IPS-20b (cell line): ENCODE data around the gene GPX1.
A peak's percentile ranks its signal among the peaks of the same experiment; 100 is the strongest.
"Not testable (repeated sequence)": the region's sequence is repeated elsewhere in the genome, so short reads cannot be mapped to it uniquely, and the experiment has no call there.

Experiments
- H3K27ac ChIP-seq: one replicate; pipeline ENCODE4 v1.5.1; 2013; ENCODE audit warnings: low read length
- H3K27me3 ChIP-seq: 2 replicates; pipeline ENCODE4 v1.6.1; 2013; ENCODE audit warnings: mild to moderate bottlenecking, low read length, inconsistent platforms; ENCODE audit not compliant: insufficient read depth
- H3K36me3 ChIP-seq: 2 replicates; pipeline ENCODE4 v1.6.1; 2013; ENCODE audit warnings: low read depth, mild to moderate bottlenecking, inconsistent platforms, low read length, moderate library complexity; ENCODE audit not compliant: insufficient read depth
- H3K4me1 ChIP-seq: 2 replicates; pipeline ENCODE4 v1.6.1; 2013; ENCODE audit warnings: mild to moderate bottlenecking, control low read depth, inconsistent platforms, low read length, moderate library complexity; ENCODE audit not compliant: insufficient read depth
- H3K4me3 ChIP-seq: 2 replicates; pipeline ENCODE4 v1.5.1; 2013; ENCODE audit warnings: mild to moderate bottlenecking, low read length, inconsistent platforms
- H3K9ac ChIP-seq: 2 replicates; pipeline ENCODE4 v1.6.1; 2013; ENCODE audit warnings: low read depth, mild to moderate bottlenecking, inconsistent platforms, low read length, moderate library complexity
- H3K9me3 ChIP-seq: 2 replicates; pipeline ENCODE4 v1.6.1; 2013; ENCODE audit warnings: mild to moderate bottlenecking, low read depth, low read length, inconsistent platforms; ENCODE audit not compliant: insufficient read depth

The GPX1 gene

GRCh38 chr3:49358217-49358883, at the start of gene GPX1:
Gene GPX1 (minus strand): TSS chr3:49358353. CDS start chr3:49358278, 75 bp downstream.
- no peaks in the 10 kb centered on the region for H3K27me3 ChIP-seq
- H3K9ac ChIP-seq, result peak within 1 kb of the TSS; percentile 93
- H3K27ac ChIP-seq, result peak within 1 kb of the TSS; percentile 99
- H3K9me3 ChIP-seq, result no peaks in the 10 kb centered on the region
- H3K4me3 ChIP-seq, result peak within 1 kb of the TSS; percentile 75
- peaks cover 8% of the 10 kb centered on the region for H3K4me1 ChIP-seq
- peaks cover 61% of the 10 kb centered on the region for H3K36me3 ChIP-seq

GRCh38 chr3:49406571-49407565, 48.7 kb upstream of the GPX1 start:
- Histone ChIP-seq H3K27ac (no peak overlapping the region), H3K9ac (no peak overlapping the region), H3K36me3 (peaks cover 6% of the 10 kb centered on the region; the same call in 1 of the 2 replicates)

GRCh38 chr3:49405570-49405969, 47.4 kb upstream of the GPX1 start:
- H3K36me3 ChIP-seq, result peaks cover 15% of the 10 kb centered on the region; the same call in 1 of the 2 replicates
- not testable (repeated sequence) for H3K4me1 ChIP-seq, H3K9me3 ChIP-seq, H3K27ac ChIP-seq, H3K27me3 ChIP-seq, H3K4me3 ChIP-seq, H3K9ac ChIP-seq

More at GRCh38 chr3:49406571-49407565, 48.7 kb upstream of the GPX1 start:
- H3K4me1 ChIP-seq, result peaks cover 3% of the 10 kb centered on the region
- H3K27me3 ChIP-seq, result no peaks in the 10 kb centered on the region
- H3K4me3 ChIP-seq, result no peak overlapping the region
- H3K9me3 ChIP-seq, result no peaks in the 10 kb centered on the region

- Histone ChIP-seq H3K9me3 (no peaks in the 10 kb centered on the region), H3K9ac (no peak overlapping the region), H3K27ac (no peak overlapping the region), H3K36me3 (peaks cover 15% of the 10 kb centered on the region; the same call in 1 of the 2 replicates), H3K4me3 (no peak overlapping the region), H3K4me1 (peaks cover 3% of the 10 kb centered on the region; the same call in 1 of the 2 replicates), H3K27me3 (no peaks in the 10 kb centered on the region)
These were observed 45.7 kb upstream of the GPX1 start for GRCh38 chr3:49403891-49404290.

- no peaks in the 10 kb centered on the region for H3K27me3 ChIP-seq
- no peaks in the 10 kb centered on the region for H3K9me3 ChIP-seq
- H3K27ac ChIP-seq, result no peak overlapping the region
- H3K4me3 ChIP-seq, result no peak overlapping the region
- peaks cover 3% of the 10 kb centered on the region; the same call in 1 of the 2 replicates for H3K4me1 ChIP-seq
- H3K36me3 ChIP-seq, result peaks cover 20% of the 10 kb centered on the region; the same call in 1 of the 2 replicates
- no peak overlapping the region for H3K9ac ChIP-seq
These were observed 43.6 kb upstream of the GPX1 start for GRCh38 chr3:49401766-49402165.

GRCh38 chr3:49399461-49399860, 41.3 kb upstream of the GPX1 start:
- no peak overlapping the region for H3K4me3 ChIP-seq
- H3K27me3 ChIP-seq, result no peaks in the 10 kb centered on the region
- H3K9ac ChIP-seq, result no peak overlapping the region
- no peak overlapping the region for H3K27ac ChIP-seq
- peaks cover 27% of the 10 kb centered on the region; the same call in 1 of the 2 replicates for H3K36me3 ChIP-seq
- 0 out of 2 replicates have a peak, but pooled peaks cover 3% of the 10 kb centered on the region for H3K4me1 ChIP-seq
- no peaks in the 10 kb centered on the region for H3K9me3 ChIP-seq

GRCh38 chr3:49397470-49397869, 39.3 kb upstream of the GPX1 start:
- Histone ChIP-seq H3K9me3 (no peaks in the 10 kb centered on the region), H3K36me3 (peaks cover 22% of the 10 kb centered on the region; the same call in 1 of the 2 replicates), H3K27me3 (no peaks in the 10 kb centered on the region), H3K4me1 (0 out of 2 replicates have a peak, but pooled peaks cover 3% of the 10 kb centered on the region), H3K27ac (no peak overlapping the region), H3K9ac (no peak overlapping the region), H3K4me3 (no peak overlapping the region)

GRCh38 chr3:49391310-49391709, 33.2 kb upstream of the GPX1 start:
- H3K27ac ChIP-seq, H3K36me3 ChIP-seq, H3K27me3 ChIP-seq, H3K9ac ChIP-seq, H3K4me1 ChIP-seq, H3K9me3 ChIP-seq, H3K4me3 ChIP-seq: not testable (repeated sequence)

- H3K4me1 ChIP-seq, result no peaks in the 10 kb centered on the region
- no peaks in the 10 kb centered on the region for H3K36me3 ChIP-seq
- no peaks in the 10 kb centered on the region for H3K27me3 ChIP-seq
- no peaks in the 10 kb centered on the region for H3K9me3 ChIP-seq
- H3K9ac ChIP-seq, result no peak overlapping the region
- no peak overlapping the region for H3K4me3 ChIP-seq
- H3K27ac ChIP-seq, result no peak overlapping the region
These were observed 31.1 kb upstream of the GPX1 start for GRCh38 chr3:49389297-49389696.

- no peaks in the 10 kb centered on the region for H3K9me3 ChIP-seq
- no peaks in the 10 kb centered on the region for H3K36me3 ChIP-seq
These were observed 30.2 kb upstream of the GPX1 start for GRCh38 chr3:49388289-49388820.

GRCh38 chr3:49387721-49388120, 29.6 kb upstream of the GPX1 start:
- H3K27ac ChIP-seq, result no peak overlapping the region
- H3K9me3 ChIP-seq, result no peaks in the 10 kb centered on the region
- no peaks in the 10 kb centered on the region for H3K27me3 ChIP-seq
- H3K4me3 ChIP-seq, result no peak overlapping the region
- no peaks in the 10 kb centered on the region for H3K4me1 ChIP-seq
- H3K9ac ChIP-seq, result no peak overlapping the region
- no peaks in the 10 kb centered on the region for H3K36me3 ChIP-seq

More at GRCh38 chr3:49388289-49388820, 30.2 kb upstream of the GPX1 start:
- Histone ChIP-seq H3K4me1 (no peaks in the 10 kb centered on the region), H3K4me3 (no peak overlapping the region), H3K27me3 (no peaks in the 10 kb centered on the region), H3K27ac (no peak overlapping the region), H3K9ac (no peak overlapping the region)
